Subcutaneous adipose tissue (tissue), 4 donors: Measurements from ENCODE around the gene NXPH1. TPM values are rescaled to one million over a fixed set of nuclear protein-coding genes. Genes with fewer than 3 reads are reported as not detected.

Experiments
- total RNA-seq, 4 donors: library from RNA; depleted of rRNA; stranded (reverse); fragments of >200 nt; gene quantifications; one replicate each; pipeline ENCODE4 v1.1.0, GENCODE V29; 2016
- TF ChIP-seq, protein P1 (sequence below): fragments of 450-650 bp; IDR thresholded peaks from one replicate; pipeline ENCODE4 v1.5.1; 2016; ENCODE audit warnings: low read depth, mild to moderate bottlenecking, control low read depth, antibody characterized with exemption, moderate library complexity

Gene NXPH1
- total RNA-seq, 4 donors from 2014 or later: not detected

DNA sequence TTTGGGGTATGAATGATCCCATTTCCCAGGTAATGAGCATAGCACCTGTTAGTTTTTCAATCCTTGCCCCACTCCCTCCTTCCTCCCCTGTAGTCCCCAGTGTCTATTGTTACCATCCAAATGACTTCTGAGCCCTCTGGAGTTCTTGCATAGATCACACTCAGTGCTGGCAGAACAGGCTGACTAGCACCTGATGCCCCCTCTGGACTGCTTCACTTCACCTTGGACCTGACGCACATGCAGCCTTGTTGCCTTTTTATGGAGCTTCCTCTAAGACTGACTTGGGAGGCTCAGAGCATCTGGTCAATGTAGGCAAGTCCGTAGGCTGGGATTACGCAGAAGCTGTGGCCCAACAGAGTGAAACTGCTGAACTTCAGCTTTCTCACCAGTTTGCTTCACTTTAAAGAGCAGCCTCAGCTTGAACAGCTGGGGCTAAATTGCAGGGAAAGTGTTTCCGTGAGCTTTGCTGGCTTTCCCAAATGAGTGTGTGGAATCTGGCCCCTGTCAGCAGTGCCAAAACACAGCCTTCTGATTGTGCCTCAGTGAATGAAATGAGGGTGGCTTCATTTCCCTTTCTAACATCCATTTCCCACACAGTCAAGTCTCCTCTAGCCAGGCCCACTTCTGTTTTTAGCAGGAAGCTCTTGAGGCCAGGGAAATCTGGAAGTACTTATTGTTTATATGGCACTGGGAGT is 48.5 kb downstream of the NXPH1 start:
- TF ChIP-seq, protein P1, sequence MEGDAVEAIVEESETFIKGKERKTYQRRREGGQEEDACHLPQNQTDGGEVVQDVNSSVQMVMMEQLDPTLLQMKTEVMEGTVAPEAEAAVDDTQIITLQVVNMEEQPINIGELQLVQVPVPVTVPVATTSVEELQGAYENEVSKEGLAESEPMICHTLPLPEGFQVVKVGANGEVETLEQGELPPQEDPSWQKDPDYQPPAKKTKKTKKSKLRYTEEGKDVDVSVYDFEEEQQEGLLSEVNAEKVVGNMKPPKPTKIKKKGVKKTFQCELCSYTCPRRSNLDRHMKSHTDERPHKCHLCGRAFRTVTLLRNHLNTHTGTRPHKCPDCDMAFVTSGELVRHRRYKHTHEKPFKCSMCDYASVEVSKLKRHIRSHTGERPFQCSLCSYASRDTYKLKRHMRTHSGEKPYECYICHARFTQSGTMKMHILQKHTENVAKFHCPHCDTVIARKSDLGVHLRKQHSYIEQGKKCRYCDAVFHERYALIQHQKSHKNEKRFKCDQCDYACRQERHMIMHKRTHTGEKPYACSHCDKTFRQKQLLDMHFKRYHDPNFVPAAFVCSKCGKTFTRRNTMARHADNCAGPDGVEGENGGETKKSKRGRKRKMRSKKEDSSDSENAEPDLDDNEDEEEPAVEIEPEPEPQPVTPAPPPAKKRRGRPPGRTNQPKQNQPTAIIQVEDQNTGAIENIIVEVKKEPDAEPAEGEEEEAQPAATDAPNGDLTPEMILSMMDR: no peak

DNA sequence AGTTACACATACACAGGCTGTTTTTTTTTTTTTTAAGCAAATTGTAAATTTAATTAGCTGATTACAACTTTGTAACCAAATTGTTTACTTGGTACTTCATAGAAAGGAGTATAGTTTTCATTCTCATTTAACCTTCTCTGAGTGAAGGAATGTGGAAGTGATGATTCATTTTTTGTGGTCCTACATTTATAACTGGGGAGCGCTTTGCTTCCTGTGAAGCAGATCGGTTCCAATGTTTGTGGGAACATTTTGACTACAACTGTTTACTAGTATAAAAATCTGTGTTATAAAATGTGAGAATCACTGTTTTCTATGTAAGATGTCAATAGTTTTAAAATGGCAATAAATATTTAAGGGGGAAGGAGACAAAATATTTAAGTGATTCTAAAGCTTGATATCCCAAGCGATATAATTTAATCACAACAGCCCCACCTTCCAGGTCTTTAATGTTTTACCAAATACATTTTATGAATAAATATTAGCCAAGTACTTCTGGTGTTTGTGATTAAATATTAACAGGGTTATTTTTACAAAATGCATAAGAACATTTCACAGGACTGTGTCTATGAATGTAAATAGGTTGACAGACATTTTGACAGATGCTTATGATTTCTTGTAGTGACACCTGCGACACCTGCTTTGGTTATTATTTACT is 57.1 kb downstream of the NXPH1 start:
- TF ChIP-seq, protein P1: no peak

DNA sequence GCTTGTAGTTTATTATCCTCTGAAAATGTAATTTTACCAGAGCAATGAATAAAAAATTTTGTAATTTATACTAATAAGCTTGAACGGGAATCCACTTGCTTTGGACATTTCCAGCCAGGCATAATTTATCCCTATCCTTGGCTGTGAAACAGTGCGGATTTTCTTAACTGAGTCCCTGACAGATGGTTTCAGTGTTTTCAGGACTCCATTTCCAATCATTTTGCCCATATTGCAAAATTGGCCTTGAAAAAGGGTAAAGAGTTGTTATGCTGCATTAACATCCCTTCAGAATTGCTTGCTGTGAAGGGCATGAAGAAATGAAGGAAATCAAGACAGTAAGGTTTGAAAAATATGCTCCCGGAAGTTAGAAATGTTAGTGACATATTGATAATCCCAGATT is 57.7 kb downstream of the NXPH1 start:
- TF ChIP-seq, protein P1: no peak

DNA sequence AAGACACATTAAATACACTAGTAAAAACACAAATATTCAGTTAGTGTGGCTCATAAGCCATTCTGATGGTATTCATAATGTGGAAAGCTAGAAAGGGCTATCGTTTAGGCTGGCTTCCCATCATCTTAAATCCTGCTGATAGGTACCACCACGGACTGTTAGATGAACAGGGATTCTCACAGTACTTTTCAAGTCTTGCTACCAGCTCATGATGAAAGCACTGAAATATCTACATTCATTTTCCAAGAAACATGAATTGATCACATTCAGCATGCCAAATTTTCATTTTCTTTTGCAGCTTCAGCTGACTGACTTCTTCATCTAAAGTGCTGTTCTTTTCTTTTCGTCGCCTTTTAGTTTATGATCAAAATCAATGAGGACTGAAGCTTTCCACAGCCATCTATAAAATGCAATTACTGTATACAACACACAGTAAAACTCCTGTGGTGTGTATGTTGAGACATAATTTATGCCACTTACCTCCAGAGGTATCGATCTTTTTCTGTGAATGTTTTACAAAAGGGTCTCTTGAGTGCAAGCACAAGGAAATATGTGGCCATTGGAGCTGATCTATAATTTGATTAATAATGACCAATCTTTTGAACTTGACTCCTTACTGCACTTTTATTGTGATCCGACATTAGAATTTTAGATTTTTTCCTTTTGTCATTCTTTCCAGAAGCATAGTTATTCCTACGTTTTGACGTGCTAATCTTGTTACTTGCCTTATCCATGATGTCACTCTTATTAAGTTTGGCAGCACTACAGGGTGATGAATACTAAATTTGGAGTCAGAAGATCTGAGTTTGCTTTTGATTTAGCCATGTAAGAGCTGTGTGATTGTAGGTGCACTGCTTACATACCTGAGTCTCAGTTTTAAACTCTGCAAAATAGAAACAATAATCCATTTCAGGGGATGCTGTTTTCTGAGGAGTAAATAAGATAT is 58.4 kb downstream of the NXPH1 start:
- TF ChIP-seq, protein P1: no peak

DNA sequence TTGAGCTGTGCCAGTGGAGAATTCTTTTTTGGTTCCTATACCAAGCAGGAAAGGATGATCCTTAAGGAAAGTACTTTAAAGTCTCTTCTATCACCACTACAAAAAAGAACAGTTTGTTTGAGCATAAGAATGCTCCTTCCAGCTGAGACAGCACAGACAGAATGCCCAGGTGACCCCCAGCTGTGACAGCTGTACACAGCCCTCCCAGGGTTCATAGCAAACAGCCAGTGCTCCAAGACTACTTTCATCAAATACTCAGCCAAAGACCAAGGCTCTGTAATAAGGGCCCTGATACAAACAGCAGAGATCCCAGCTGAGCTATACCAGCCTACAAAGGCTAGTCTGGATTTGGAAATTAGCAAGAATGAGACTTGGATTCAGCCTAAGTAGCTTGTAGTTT is 65.7 kb downstream of the NXPH1 start:
- TF ChIP-seq, protein P1: no peak

DNA sequence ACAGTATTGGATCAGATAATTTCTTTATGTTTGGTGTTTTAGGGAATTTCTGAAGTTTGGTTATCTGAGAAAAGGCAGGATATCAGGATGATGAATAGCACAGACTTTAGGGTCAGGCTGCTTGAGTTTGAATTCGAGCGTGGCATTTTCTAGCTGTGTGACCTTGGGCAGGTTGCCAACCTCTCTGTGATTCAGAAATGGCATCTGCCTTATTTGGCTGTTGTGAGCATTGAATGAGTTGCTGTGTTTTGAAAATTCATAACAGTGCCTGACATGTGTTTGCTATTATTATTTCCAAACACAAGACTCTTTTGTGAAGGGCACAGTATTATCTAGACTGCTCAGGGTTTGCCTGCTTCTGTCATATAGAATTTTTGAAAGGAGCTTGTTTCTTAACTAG is 66.9 kb downstream of the NXPH1 start:
- TF ChIP-seq, protein P1: no peak

DNA sequence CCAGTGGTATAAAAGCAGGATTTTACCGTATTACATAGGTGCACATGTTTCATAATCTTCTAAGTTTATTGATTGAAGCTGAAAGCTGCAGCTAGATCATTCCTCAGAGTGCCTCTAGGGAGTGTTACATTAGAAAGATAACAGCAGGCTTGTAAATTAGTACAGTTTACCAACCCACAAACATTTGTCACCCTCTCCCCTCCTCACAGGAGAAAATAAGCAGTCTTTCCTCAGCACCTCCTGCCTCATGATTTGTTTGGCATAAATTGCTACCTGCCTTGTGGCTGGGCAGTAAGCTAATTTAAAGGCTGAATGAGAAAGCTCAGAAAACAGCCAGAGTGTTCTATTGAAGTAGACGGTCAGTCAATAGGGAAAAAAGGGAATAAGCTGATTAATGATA is 74.2 kb downstream of the NXPH1 start:
- TF ChIP-seq, protein P1: no peak
